K562 (cell line): ENCODE results near the gene ADAMTS15. TPM values are rescaled to one million over a fixed set of nuclear protein-coding genes. Genes with fewer than 3 reads are reported as not detected.

Source experiments
- ARID1B ChIP-seq: fragments of 450-650 bp; IDR thresholded peaks from 2 replicates; pipeline ENCODE4 v1.6.1; 2016; ENCODE audit warnings: antibody characterized with exemption, mild to moderate bottlenecking, inconsistent platforms
- CBFB ChIP-seq: sonication (generic); formaldehyde crosslinking; IDR thresholded peaks from 2 replicates; pipeline ENCODE4 v1.4.0; 2020; ENCODE audit warnings: mild to moderate bottlenecking, missing genetic modification reagents
- CHD1 ChIP-seq: fragments of 200-600 bp; sonication (generic); IDR thresholded peaks from one replicate; pipeline ENCODE4 v1.6.1; 2012; ENCODE audit warnings: mild to moderate bottlenecking, moderate library complexity, low read length, inconsistent platforms
- ESRRB ChIP-seq: fragments of 250-450 bp; sonication (Bioruptor Pico); IDR thresholded peaks from 2 replicates; pipeline ENCODE4 v1.5.0; 2020; ENCODE audit warnings: mild to moderate bottlenecking, moderate library complexity, borderline replicate concordance
- FOSL1 ChIP-seq: fragments of 200-800 bp; sonication (Bioruptor generic); conservative IDR thresholded peaks from 2 replicates; pipeline ENCODE4 v1.6.1; 2016; ENCODE audit warnings: missing genetic modification characterization, missing compliant biosample characterization
- HDAC1 ChIP-seq, 2 experiments: fragments of 450-650 bp; IDR thresholded peaks; 2 replicates each; pipeline ENCODE4 v1.6.1; 2016 to 2017; ENCODE audit warnings: inconsistent platforms in 1 of 2, mild to moderate bottlenecking in 1 of 2, moderate library complexity in 1 of 2
- MAFK ChIP-seq: IDR thresholded peaks from 2 replicates; pipeline ENCODE4 v1.6.1; 2011; ENCODE audit warnings: low read length, improper control_type of control experiment
- MAZ ChIP-seq, 2 experiments: fragments of 450-650 bp in 1 of 2; sonication (generic) in 1 of 2; formaldehyde crosslinking; IDR thresholded peaks in 1 of 2; conservative IDR thresholded peaks in 1 of 2; 2 replicates each; pipeline versions ENCODE4 v1.4.0 to v1.5.0; 2020; ENCODE audit warnings: mild to moderate bottlenecking in 1 of 2, missing genetic modification reagents in 1 of 2
- MTA3 ChIP-seq: fragments of 450-650 bp; formaldehyde crosslinking; IDR thresholded peaks from 2 replicates; pipeline ENCODE4 v1.6.1; 2017; ENCODE audit warnings: mild to moderate bottlenecking, borderline replicate concordance
- NR2C2 ChIP-seq, 2 experiments: fragments of 200-800 bp in 1 of 2; sonication (Bioruptor generic) in 1 of 2; sonication (generic) in 1 of 2; formaldehyde crosslinking in 1 of 2; IDR thresholded peaks; 2 replicates each; pipeline versions ENCODE4 v1.6.1 to v1.8.0; 2016 to 2022; ENCODE audit warnings: mild to moderate bottlenecking in 1 of 2, missing compliant biosample characterization in 1 of 2, missing genetic modification characterization in 1 of 2, missing genetic modification reagents in 1 of 2
- RB1 ChIP-seq: fragments of 450-650 bp; IDR thresholded peaks from 2 replicates; pipeline ENCODE4 v1.6.1; 2017; ENCODE audit warnings: low read depth, mild to moderate bottlenecking
- U2AF2 ChIP-seq: fragments of 200-400 bp; formaldehyde crosslinking; optimal IDR thresholded peaks from 2 replicates; pipeline ENCODE3; 2017; ENCODE audit warnings: low read depth, mild to moderate bottlenecking, low read length
- polyA plus RNA-seq, 8 experiments: library from polyadenylated mRNA; depleted of rRNA in 4 of 8; stranded (reverse) in 5 of 8; unstranded in 3 of 8; fragments of >200 nt; fragmentation: Nextera tagmentation in 2 of 8; fragmentation: Illumina TruSeq in 1 of 8; extraction: Ambion mirVana in 2 of 8; extraction: Trizol in 1 of 8; gene quantifications; 2 replicates each; pipeline versions ENCODE4 v1.2.1 to v1.2.3, GENCODE V29; 2011 to 2014; ENCODE audit warnings: inconsistent platforms in 1 of 8, missing spikeins in 1 of 8
- total RNA-seq, 7 experiments: library from RNA; depleted of rRNA in 6 of 7; stranded (reverse); fragments of >200 nt in 6 of 7; fragmentation: Illumina TruSeq in 2 of 7; extraction: Trizol in 2 of 7; gene quantifications; 2 replicates each; pipeline versions ENCODE4 v1.2.1 to v1.2.3, GENCODE V29; 2011 to 2021; ENCODE audit warnings: low replicate concordance in 1 of 7
- TF ChIP-seq, protein P1 (sequence below): sonication (generic); formaldehyde crosslinking; IDR thresholded peaks from 2 replicates; pipeline ENCODE4 v1.8.1; 2023; ENCODE audit warnings: mild to moderate bottlenecking, missing genetic modification reagents
- TF ChIP-seq, protein P2 (sequence below), 2 experiments: fragments of 450-650 bp; IDR thresholded peaks; 2 replicates each; pipeline ENCODE4 v1.6.1; 2016; ENCODE audit warnings: mild to moderate bottlenecking in 2 of 2, borderline replicate concordance in 1 of 2, low read depth in 1 of 2, moderate library complexity in 1 of 2

Gene ADAMTS15
- total and polyA plus RNA-seq, 9 of the 15 experiments (the other 6 are each of a cell fraction or from before 2014, with no cell fraction given), result 0.04 TPM; not detected in 8

DNA sequence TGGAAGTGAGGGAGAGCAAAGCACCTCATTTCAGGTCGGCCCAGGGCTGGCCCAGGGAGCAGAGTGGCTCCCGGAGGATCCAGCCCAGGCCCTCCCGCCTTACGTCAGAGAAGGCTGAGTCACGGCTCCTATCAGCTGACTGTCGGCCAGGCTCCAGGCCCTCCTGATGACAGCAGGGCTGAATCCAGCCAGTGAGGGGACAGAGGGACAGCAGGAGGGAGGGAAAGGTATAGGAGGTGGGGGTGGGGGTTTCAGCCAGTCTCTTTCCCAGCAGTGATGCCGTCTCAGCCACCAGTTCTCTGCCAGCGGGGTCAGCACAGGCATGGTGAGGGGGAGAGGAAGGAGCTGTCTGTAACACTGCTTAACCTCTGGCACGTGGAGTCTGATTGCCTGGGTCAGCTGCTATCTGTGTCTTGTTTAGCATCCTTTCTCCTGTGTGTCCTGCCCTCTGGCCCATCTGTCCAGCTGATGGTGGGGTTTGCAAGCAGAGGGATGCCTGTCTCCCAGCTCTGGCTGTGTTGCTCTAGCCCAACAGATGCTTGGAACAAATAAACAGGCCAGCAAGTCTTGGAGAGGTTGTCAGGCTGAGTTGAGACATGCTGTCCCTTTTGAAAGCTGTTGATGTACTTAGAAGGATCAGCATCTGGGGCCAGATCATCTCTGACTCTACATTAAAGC lies 74.0 kb downstream of the ADAMTS15 start (continued):
- TF ChIP-seq ESRRB (no peak), HDAC1 (IDR thresholded peaks at IDR 0.05) (peak in 1 of 2 experiments; percentile 66; a peak in 2 of 4 replicates), ARID1B (peak; percentile 52), NR2C2 (CRISPR knock-in tag; IDR thresholded peaks at IDR 0.05) (no peak), NR2C2 (tag; IDR thresholded peaks at IDR 0.05) (peak; percentile 44; the same call in 1 of the 2 replicates), MTA3 (0 out of 2 replicates have a peak, but pooled peaks have one; percentile 16), CBFB (CRISPR knock-in tag) (no peak), U2AF2 (no peak), CHD1 (no peak), RB1 (0 out of 2 replicates have a peak, but pooled peaks have one; percentile 22), FOSL1 (tag) (peak; percentile 92), MAZ (CRISPR knock-in tag; conservative IDR thresholded peaks at IDR 0.05 in 1 of 2, IDR thresholded peaks at IDR 0.05 in 1 of 2) (peak in 1 of 2 experiments; percentile 21; a peak in 1 of 4 replicates), MAFK (peak; percentile 63; the same call in 1 of the 2 replicates)
- TF ChIP-seq, protein P1, sequence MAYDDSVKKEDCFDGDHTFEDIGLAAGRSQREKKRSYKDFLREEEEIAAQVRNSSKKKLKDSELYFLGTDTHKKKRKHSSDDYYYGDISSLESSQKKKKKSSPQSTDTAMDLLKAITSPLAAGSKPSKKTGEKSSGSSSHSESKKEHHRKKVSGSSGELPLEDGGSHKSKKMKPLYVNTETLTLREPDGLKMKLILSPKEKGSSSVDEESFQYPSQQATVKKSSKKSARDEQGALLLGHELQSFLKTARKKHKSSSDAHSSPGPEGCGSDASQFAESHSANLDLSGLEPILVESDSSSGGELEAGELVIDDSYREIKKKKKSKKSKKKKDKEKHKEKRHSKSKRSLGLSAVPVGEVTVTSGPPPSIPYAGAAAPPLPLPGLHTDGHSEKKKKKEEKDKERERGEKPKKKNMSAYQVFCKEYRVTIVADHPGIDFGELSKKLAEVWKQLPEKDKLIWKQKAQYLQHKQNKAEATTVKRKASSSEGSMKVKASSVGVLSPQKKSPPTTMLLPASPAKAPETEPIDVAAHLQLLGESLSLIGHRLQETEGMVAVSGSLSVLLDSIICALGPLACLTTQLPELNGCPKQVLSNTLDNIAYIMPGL (CRISPR knock-in tag), result no peak
- TF ChIP-seq, protein P2, sequence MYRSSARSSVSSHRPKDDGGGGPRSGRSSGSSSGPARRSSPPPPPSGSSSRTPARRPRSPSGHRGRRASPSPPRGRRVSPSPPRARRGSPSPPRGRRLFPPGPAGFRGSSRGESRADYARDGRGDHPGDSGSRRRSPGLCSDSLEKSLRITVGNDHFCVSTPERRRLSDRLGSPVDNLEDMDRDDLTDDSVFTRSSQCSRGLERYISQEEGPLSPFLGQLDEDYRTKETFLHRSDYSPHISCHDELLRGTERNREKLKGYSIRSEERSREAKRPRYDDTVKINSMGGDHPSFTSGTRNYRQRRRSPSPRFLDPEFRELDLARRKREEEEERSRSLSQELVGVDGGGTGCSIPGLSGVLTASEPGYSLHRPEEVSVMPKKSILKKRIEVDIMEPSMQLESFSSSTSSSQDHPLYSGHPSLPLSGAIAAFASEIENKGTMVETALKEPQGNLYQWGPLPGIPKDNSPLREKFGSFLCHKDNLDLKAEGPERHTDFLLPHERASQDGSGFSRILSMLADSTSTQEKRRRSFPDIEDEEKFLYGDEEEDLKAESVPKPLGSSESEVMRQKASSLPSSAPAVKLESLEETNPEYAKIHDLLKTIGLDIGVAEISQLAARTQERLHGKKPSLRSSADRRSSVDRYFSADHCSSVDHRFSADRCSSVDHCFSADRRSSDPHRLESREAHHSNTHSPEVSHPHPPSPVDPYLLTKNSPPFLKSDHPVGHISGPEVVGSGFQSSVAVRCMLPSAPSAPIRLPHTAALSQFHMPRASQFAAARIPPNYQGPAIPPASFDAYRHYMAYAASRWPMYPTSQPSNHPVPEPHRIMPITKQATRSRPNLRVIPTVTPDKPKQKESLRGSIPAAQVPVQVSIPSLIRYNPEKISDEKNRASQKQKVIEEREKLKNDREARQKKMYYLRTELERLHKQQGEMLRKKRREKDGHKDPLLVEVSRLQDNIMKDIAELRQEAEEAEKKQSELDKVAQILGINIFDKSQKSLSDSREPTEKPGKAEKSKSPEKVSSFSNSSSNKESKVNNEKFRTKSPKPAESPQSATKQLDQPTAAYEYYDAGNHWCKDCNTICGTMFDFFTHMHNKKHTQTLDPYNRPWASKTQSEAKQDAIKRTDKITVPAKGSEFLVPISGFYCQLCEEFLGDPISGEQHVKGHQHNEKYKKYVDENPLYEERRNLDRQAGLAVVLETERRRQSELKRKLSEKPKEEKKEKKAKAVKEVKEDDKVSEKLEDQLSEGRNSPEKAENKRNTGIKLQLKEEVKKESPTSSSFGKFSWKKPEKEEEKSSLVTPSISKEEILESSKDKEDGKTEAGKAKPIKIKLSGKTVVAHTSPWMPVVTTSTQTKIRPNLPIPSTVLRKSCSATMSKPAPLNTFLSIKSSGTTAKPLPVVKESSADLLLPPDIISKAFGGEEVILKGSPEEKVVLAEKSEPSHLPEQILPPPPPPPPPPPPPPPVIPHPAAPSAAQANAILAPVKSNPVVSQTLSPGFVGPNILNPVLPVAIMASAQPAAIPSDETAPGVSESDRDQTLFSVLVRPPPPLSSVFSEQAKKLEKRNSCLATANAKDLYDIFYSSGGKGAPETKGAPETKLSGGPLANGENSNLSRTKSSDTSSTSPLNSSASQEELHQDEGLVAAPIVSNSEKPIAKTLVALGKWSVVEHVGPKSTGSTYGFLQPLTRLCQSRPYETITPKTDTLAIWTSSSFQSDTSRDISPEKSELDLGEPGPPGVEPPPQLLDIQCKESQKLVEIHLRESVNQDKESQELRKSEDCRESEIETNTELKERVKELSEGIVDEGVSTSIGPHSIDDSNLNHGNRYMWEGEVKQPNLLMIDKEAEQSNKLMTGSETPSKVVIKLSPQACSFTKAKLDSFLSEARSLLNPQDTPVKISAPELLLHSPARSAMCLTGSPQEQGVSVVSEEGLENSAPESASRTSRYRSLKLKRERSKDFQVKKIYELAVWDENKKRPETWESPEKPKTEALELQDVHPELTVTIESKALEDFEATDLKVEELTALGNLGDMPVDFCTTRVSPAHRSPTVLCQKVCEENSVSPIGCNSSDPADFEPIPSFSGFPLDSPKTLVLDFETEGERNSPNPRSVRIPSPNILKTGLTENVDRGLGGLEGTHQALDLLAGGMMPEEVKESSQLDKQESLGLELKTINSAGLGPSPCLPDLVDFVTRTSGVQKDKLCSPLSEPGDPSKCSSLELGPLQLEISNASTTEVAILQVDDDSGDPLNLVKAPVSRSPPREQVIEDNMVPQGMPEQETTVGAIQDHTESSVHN (IDR thresholded peaks at IDR 0.05; ENCODE audit: borderline replicate concordance in 1 of 2, low read depth in 1 of 2), result peak in 1 of 2 experiments; percentile 85; a peak in 2 of 4 replicates
